ENCODE measurements around the gene GPRC6A.

Gene GPRC6A

GRCh38 chr6:116779573-116780164 is 49.2 kb downstream of the GPRC6A start:
- peak; percentile 60 for DNase-seq

GRCh38 chr6:116773886-116774285 is 55.0 kb downstream of the GPRC6A start:
- DNase-seq: no peak

- DNase-seq: no peak
Observed at GRCh38 chr6:116772450-116772849, 56.4 kb downstream of the GPRC6A start.

DNA sequence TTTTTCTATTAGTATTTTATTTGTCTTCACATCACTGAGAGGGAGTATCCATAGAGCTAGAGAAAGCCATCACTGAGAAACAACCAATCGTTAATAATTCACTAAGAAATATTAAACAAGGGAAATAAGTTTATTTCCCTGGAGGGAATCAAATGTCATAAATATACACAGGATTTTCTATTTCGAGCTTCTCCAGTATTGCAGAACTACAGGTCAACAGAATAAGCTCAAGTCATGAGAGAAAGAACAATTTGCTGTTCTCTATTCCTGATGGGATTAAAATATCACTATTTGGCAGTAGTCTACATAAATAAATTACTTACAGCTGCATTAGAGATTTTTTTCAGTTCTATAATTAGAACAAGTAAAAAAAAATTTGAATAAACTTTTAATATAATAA is 61.2 kb downstream of the GPRC6A start:
- no peak for DNase-seq

DNA sequence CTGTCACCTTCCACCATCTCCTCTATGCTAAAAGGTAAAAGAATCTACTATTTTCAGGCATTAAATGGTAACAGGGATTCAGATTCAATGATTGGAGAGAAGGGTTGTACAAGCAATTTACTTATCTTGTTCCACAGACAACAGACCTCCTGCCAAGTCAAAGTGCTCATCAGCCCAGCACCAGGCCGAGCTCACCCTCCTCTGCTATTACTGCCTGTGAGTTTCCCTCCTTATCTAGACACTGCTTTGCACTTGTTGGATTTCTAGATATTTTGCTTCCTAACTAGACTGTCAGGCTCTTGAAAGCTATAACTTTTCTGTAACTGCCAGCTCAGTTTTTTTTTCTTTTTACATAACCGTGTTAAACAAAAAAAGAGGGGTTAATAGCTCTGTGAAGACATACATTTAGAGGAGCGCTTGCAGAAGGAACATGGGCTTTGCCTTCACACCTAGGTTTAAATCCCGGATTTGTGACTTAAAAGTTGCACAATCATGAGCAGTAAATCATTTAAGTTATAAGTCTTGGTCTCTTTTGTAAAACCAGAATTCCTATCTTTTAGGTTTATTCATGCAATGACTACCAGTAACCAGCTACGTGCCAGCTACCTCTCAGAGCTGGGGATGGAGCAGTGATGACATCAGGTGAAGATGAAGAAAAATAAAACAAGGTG is 62.2 kb downstream of the GPRC6A start:
- DNase-seq: no peak

DNA sequence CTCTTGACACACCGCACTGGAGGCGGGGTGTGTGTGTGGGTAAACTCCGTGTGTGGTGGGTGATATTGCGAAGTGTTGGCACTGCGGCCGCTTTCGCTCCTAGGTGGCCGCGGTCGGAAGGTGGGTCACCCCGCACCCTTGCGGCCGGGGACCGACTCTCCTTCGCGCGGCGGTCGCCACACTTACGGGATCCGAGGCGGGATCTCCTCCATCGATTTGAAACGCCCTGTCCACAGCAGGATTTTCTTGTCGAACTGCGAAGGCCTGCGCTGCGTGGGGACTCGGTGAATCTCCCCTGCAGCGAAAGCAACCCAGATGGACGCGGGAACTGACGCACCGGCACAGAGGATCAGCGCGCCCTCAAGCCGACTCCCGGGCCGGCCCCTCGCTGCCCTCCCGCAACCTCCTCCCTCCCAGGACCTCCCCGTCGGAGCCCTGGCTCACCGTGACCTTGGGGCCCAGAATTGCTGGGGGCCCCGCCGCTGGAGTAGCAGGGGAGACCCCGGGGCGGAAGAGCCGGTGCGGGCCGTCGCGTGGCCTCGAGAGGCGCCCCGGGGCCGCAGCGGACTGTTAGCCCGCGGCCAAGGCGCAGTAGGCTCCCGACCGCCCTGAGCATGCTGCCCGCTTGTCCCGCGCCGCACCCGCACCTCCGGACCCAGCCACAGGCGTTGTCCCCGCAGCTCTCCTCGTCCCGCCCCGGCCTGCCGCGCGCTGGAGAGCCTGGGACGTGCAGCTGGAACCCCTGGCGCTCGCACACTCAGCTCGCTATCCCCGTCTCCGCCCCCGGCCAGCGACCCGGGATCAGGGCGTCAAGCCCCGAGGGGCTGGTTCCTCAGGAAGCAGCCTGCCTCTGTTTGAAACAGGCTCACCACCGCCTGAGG is 63.7 kb downstream of the GPRC6A start, which contains the start of gene FAM162B:
TSS of gene FAM162B (minus strand) at position 759 of the 881 bp plus-strand sequence. CDS start at position 616, 143 bp downstream.
- DNase-seq: no peak

DNA sequence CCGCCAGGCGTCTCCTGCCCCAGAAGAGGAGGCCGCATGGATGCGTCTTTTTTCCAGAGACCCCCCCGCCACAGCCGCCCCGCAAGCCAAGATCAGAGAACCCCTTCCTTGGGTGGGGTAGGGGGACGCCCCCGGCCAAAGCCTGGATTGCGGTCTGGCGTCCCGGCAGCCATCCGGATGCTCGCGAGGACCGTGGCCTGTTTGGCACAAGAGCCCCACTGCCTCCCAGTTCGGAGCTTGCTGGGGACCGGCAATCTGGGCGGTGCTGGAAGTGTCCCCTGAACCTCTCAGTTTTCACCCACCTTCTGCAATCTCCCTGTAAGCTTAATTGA is 64.3 kb downstream of the GPRC6A start:
- no peak for DNase-seq

GRCh38 chr6:116763906-116764628 is 64.8 kb downstream of the GPRC6A start:
- DNase-seq: no peak

DNA sequence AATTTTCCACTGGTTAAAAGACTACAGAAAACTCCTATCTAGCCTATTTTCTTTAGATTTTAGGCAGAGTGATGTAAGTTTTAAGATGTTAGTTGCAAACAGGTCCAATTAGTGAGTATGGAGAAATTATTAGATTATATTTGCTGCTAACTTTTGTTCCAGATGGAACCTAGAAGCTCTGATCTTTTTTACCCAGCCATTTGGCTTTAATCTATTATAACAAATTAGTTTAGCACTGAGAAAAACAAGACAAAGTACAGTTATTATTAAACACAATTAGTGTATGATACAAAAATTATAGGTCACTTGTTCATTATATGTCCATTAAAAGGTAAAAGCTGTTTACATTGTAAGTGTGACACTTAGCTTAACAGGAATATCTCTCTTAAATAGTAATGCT is 65.8 kb downstream of the GPRC6A start:
- no peak for DNase-seq

DNA sequence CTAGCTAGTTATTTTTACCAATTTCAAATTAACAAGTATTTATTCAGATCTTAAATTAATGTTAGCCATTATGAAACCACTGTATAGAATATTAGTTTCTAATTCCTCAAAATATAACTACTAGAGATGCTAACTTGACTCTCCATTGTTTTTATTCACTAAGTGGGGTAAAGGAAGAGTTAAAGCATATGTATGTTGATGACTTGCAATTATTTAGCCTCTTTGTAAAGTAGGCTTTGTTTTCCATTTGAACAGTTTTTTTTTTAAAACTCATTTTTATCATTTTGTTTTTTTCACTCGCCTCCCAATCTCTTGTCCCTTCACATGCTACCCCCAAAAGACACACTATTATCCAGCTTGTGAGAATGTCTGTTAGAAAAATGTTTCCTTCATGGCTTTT is 66.6 kb downstream of the GPRC6A start:
- no peak for DNase-seq

DNA sequence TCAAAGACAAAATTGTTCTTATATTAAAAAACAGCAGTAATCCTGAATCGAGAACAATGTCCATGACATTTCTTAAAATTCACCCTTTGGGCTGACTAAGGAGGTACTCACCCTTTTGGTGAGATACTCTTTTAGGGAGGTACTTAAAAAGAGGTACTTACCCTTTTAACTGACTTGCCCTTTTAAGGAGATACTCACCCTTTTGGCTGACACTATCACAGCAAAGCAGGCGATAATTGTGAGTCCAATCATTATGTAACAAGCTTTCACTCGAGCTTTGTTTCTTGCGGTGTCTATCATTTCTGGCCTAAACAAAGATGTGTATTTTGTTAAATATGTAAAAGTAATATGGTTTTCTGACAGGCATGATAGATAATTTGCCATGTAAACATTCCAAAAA is 67.1 kb downstream of the GPRC6A start:
- DNase-seq: no peak

DNA sequence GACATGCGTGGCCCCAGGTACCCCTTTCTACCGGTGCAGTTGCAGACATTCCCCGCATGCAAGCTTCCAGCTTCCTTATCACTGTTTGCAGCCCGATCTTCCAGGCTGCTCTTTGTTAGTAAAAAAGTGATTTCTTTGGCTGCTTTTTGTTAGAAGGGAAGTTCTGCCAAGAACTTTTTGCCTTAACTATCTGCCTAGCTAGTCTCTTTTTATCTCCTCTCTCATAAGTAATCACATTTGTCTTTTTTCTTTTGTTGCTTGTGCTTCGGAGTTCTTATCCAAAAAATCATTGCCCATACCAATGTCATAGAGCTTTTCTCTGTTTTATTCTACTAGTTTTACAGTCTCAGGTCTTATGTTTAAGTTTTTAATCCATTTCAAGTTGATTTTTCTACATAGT is 83.7 kb downstream of the GPRC6A start:
- DNase-seq: no peak

Measured in NCI-H1694 (cell line).